SU-DHL-6 (cell line): Measurements from ENCODE around the gene NKAIN1.

Experiments used
- H2AFZ ChIP-seq: fragments of 200-600 bp; sonication (generic); 2 replicates; pipeline ENCODE4 v1.6.1; 2014; ENCODE audit warnings: low read depth, mild to moderate bottlenecking, moderate library complexity, mixed read lengths, antibody characterized with exemption, low read length; ENCODE audit not compliant: severe bottlenecking
- H3F3A ChIP-seq: fragments of 200-600 bp; shearing (Covaris generic); 2 replicates; pipeline ENCODE4 v1.6.0; 2016; ENCODE audit warnings: antibody characterized with exemption, mild to moderate bottlenecking; ENCODE audit not compliant: insufficient read depth
- H3K27ac ChIP-seq: fragments of 200-600 bp; sonication (generic); 2 replicates; pipeline ENCODE4 v1.5.1; 2016; ENCODE audit warnings: low read depth, mild to moderate bottlenecking, low read length, moderate library complexity, mixed read lengths
- H3K27me3 ChIP-seq: fragments of 200-600 bp; sonication (generic), shearing (Covaris generic); 2 replicates; pipeline ENCODE4 v1.6.0; 2014; ENCODE audit warnings: mild to moderate bottlenecking, low read length
- H3K36me3 ChIP-seq: fragments of 200-600 bp; sonication (generic); 2 replicates; pipeline ENCODE4 v1.6.1; 2014; ENCODE audit warnings: mild to moderate bottlenecking, low read length, mixed read lengths
- H3K4me2 ChIP-seq: fragments of 300-600, 200-600 bp; shearing (Covaris generic), sonication (generic); 2 replicates; pipeline ENCODE4 v1.6.0; 2014; ENCODE audit warnings: low read length, low read depth, mild to moderate bottlenecking; ENCODE audit not compliant: poor library complexity, severe bottlenecking
- H3K4me3 ChIP-seq: fragments of 200-600 bp; sonication (generic); 2 replicates; pipeline ENCODE4 v1.5.1; 2014; ENCODE audit warnings: antibody characterized with exemption, low read length, mild to moderate bottlenecking, mixed read lengths; ENCODE audit not compliant: insufficient read depth, poor library complexity, severe bottlenecking
- H3K79me2 ChIP-seq: fragments of 200-600 bp; sonication (generic); 2 replicates; pipeline ENCODE4 v1.6.1; 2014; ENCODE audit warnings: mild to moderate bottlenecking, low read length, moderate library complexity; ENCODE audit not compliant: insufficient read depth
- H3K9ac ChIP-seq: fragments of 200-600 bp; sonication (generic); 2 replicates; pipeline ENCODE4 v1.7.0; 2014; ENCODE audit warnings: mild to moderate bottlenecking, low read length
- H3K9me2 ChIP-seq: fragments of 200-600 bp; sonication (generic); replicated peaks from 2 replicates; pipeline ENCODE4 v1.6.1; 2014; ENCODE audit warnings: low read length; ENCODE audit not compliant: insufficient read depth
- H3K9me3 ChIP-seq: fragments of 200-600 bp; sonication (generic); 2 replicates; pipeline ENCODE4 v1.6.1; 2014; ENCODE audit warnings: low read length, mixed read lengths; ENCODE audit not compliant: insufficient read depth
- H4K20me1 ChIP-seq: fragments of 200-600 bp; sonication (generic); 2 replicates; pipeline ENCODE4 v1.6.1; 2014; ENCODE audit warnings: low read depth, mild to moderate bottlenecking, antibody characterized with exemption, low read length, moderate library complexity, mixed read lengths
- CTCF ChIP-seq: fragments of 200-600 bp; sonication (generic); IDR thresholded peaks from one replicate; pipeline ENCODE4 v1.5.1; 2017; ENCODE audit warnings: antibody characterized with exemption, mild to moderate bottlenecking, low read length, moderate library complexity; ENCODE audit not compliant: insufficient read depth, poor library complexity, severe bottlenecking
- EZH2phosphoT487 ChIP-seq: fragments of 200-600 bp; sonication (generic), shearing (Covaris generic); conservative IDR thresholded peaks from 2 replicates; pipeline ENCODE4 v1.6.1; 2018; ENCODE audit warnings: mild to moderate bottlenecking, antibody characterized with exemption, low read length, moderate library complexity, mixed read lengths

NKAIN1 gene

GRCh38 chr1:31164291-31164690, 75.4 kb downstream of the NKAIN1 start:
- TF ChIP-seq EZH2phosphoT487 (no peak), CTCF (no peak)
- no peak overlapping the region for H3K4me3 ChIP-seq
- H3K9ac ChIP-seq, result no peak overlapping the region
- H3K9me3 ChIP-seq, result no peaks in the 10 kb centered on the region
- no peak overlapping the region for H3K27ac ChIP-seq
- no peaks in the 10 kb centered on the region for H3K27me3 ChIP-seq
- no peaks in the 10 kb centered on the region for H3K36me3 ChIP-seq
- H3K9me2 ChIP-seq, result no peaks in the 10 kb centered on the region
- no peaks in the 10 kb centered on the region for H3F3A ChIP-seq
- no peaks in the 10 kb centered on the region for H3K79me2 ChIP-seq
- no peak overlapping the region for H2AFZ ChIP-seq
- no peaks in the 10 kb centered on the region for H4K20me1 ChIP-seq
- H3K4me2 ChIP-seq, result no peak overlapping the region

- Histone ChIP-seq H3K27me3 (no peaks in the 10 kb centered on the region), H3F3A (no peaks in the 10 kb centered on the region), H3K9me3 (no peaks in the 10 kb centered on the region), H2AFZ (no peak overlapping the region), H4K20me1 (no peaks in the 10 kb centered on the region), H3K79me2 (no peaks in the 10 kb centered on the region), H3K27ac (no peak overlapping the region), H3K9ac (no peak overlapping the region), H3K4me2 (no peak overlapping the region), H3K36me3 (no peaks in the 10 kb centered on the region), H3K9me2 (no peaks in the 10 kb centered on the region), H3K4me3 (no peak overlapping the region)
- TF ChIP-seq CTCF (no peak), EZH2phosphoT487 (no peak)
Measured at GRCh38 chr1:31163866-31164265, 75.8 kb downstream of the NKAIN1 start.

GRCh38 chr1:31161571-31161970, 78.1 kb downstream of the NKAIN1 start:
- Histone ChIP-seq H3K4me2 (no peak overlapping the region), H3K79me2 (no peaks in the 10 kb centered on the region), H3K9me3 (no peaks in the 10 kb centered on the region), H3K9ac (no peak overlapping the region), H3K27ac (no peak overlapping the region), H2AFZ (no peak overlapping the region), H3K9me2 (no peaks in the 10 kb centered on the region), H3K4me3 (no peak overlapping the region), H3K27me3 (no peaks in the 10 kb centered on the region), H4K20me1 (no peaks in the 10 kb centered on the region), H3K36me3 (no peaks in the 10 kb centered on the region), H3F3A (no peaks in the 10 kb centered on the region)
- TF ChIP-seq CTCF, result no peak
- TF ChIP-seq EZH2phosphoT487, result no peak
